SK-N-SH treated with all-trans-retinoic acid at 6 μM for 48 hours (cell line): ENCODE results near the gene GADD45GIP1.

Source experiments
- GLIS3 ChIP-seq: fragments of 250-450 bp; sonication (Bioruptor Pico); IDR thresholded peaks from 2 replicates; pipeline ENCODE4 v1.5.0; 2020; ENCODE audit warnings: mild to moderate bottlenecking, moderate library complexity
- PPARA ChIP-seq: fragments of 250-450 bp; sonication (Bioruptor Pico); IDR thresholded peaks from 2 replicates; pipeline ENCODE4 v1.5.0; 2020; ENCODE audit warnings: mild to moderate bottlenecking, borderline replicate concordance

- no peak for TF ChIP-seq PPARA (CRISPR knock-in tag)
- TF ChIP-seq GLIS3 = no peak
These were observed 36.0 kb downstream of the GADD45GIP1 start for GRCh38 chr19:12921047-12921446.
